T-helper 1 cell treated with Interleukin-12 subunit alpha and Interleukin-12 subunit beta and Interleukin-4 antibody, amounts not matched to agents 30 μg/mL and 1 μg/mL, for 36 hours (primary cell): ENCODE measurements around the gene GH2.
"Not testable (repeated sequence)": the region's sequence is repeated elsewhere in the genome, so short reads cannot be mapped to it uniquely, and the experiment has no call there.

Experiments used
- H3K27ac Mint-ChIP-seq: one replicate; pipeline ENCODE4 v1.8.0; 2021; ENCODE audit warnings: mild to moderate bottlenecking, mixed read lengths
- H3K27me3 Mint-ChIP-seq: one replicate; pipeline ENCODE4 v1.8.0; 2021; ENCODE audit warnings: low read depth, mixed read lengths
- H3K36me3 Mint-ChIP-seq: one replicate; pipeline ENCODE4 v1.8.0; 2021; ENCODE audit warnings: low read depth, mixed read lengths
- H3K4me1 Mint-ChIP-seq: one replicate; pipeline ENCODE4 v1.8.0; 2021; ENCODE audit warnings: low read depth, mixed read lengths
- H3K4me3 Mint-ChIP-seq: one replicate; pipeline ENCODE4 v1.8.0; 2021; ENCODE audit warnings: mild to moderate bottlenecking, moderate library complexity, mixed read lengths
- H3K9me3 Mint-ChIP-seq: one replicate; pipeline ENCODE4 v1.8.0; 2021; ENCODE audit warnings: mixed read lengths

The GH2 gene

GRCh38 chr17:63898899-63899798 lies 17.4 kb upstream of the GH2 start:
- not testable (repeated sequence) for H3K27ac Mint-ChIP-seq, H3K9me3 Mint-ChIP-seq
- peaks cover 24% of the 10 kb centered on the region for H3K27me3 Mint-ChIP-seq

GRCh38 chr17:63896524-63897354 lies 15.0 kb upstream of the GH2 start, which contains the start of gene CSH1:
Gene CSH1 (minus strand): TSS chr17:63896574. CDS start chr17:63896511, 63 bp downstream.
- not testable (repeated sequence) for H3K36me3 Mint-ChIP-seq, H3K9me3 Mint-ChIP-seq, H3K4me3 Mint-ChIP-seq, H3K27ac Mint-ChIP-seq, H3K4me1 Mint-ChIP-seq
- peaks cover 35% of the 10 kb centered on the region for H3K27me3 Mint-ChIP-seq

More at GRCh38 chr17:63898899-63899798, 17.4 kb upstream of the GH2 start:
- peaks cover 12% of the 10 kb centered on the region for H3K4me1 Mint-ChIP-seq
- not testable (repeated sequence) for H3K4me3 Mint-ChIP-seq, H3K36me3 Mint-ChIP-seq

GRCh38 chr17:63894821-63895220 lies 13.1 kb upstream of the GH2 start:
- H3K36me3 Mint-ChIP-seq, H3K27ac Mint-ChIP-seq, H3K4me1 Mint-ChIP-seq, H3K9me3 Mint-ChIP-seq, H3K4me3 Mint-ChIP-seq: not testable (repeated sequence)
- peaks cover 27% of the 10 kb centered on the region for H3K27me3 Mint-ChIP-seq

- H3K27me3 Mint-ChIP-seq: peaks cover 29% of the 10 kb centered on the region
- H3K4me3 Mint-ChIP-seq, H3K9me3 Mint-ChIP-seq, H3K36me3 Mint-ChIP-seq, H3K4me1 Mint-ChIP-seq, H3K27ac Mint-ChIP-seq: not testable (repeated sequence)
Observed at GRCh38 chr17:63894021-63894420, 12.3 kb upstream of the GH2 start.

GRCh38 chr17:63892316-63893037 lies 10.7 kb upstream of the GH2 start:
- H3K27ac Mint-ChIP-seq, H3K36me3 Mint-ChIP-seq, H3K4me3 Mint-ChIP-seq: not testable (repeated sequence)

GRCh38 chr17:63889026-63889848 lies 7.5 kb upstream of the GH2 start:
- H3K27me3 Mint-ChIP-seq: peaks cover 38% of the 10 kb centered on the region
- not testable (repeated sequence) for H3K27ac Mint-ChIP-seq, H3K36me3 Mint-ChIP-seq, H3K4me1 Mint-ChIP-seq, H3K9me3 Mint-ChIP-seq, H3K4me3 Mint-ChIP-seq

More at GRCh38 chr17:63892316-63893037, 10.7 kb upstream of the GH2 start:
- not testable (repeated sequence) for H3K4me1 Mint-ChIP-seq, H3K9me3 Mint-ChIP-seq
- H3K27me3 Mint-ChIP-seq: peaks cover 33% of the 10 kb centered on the region

- not testable (repeated sequence) for H3K4me3 Mint-ChIP-seq, H3K27ac Mint-ChIP-seq, H3K4me1 Mint-ChIP-seq, H3K9me3 Mint-ChIP-seq, H3K36me3 Mint-ChIP-seq
- peaks cover 18% of the 10 kb centered on the region for H3K27me3 Mint-ChIP-seq
Observed at GRCh38 chr17:63885119-63885518, 3.4 kb upstream of the GH2 start.

- H3K4me3 Mint-ChIP-seq, H3K4me1 Mint-ChIP-seq, H3K36me3 Mint-ChIP-seq, H3K27ac Mint-ChIP-seq, H3K9me3 Mint-ChIP-seq: not testable (repeated sequence)
- peaks cover 19% of the 10 kb centered on the region for H3K27me3 Mint-ChIP-seq
Observed at GRCh38 chr17:63882626-63883126, 932 bp upstream of the GH2 start.

- H3K4me3 Mint-ChIP-seq, H3K9me3 Mint-ChIP-seq, H3K36me3 Mint-ChIP-seq, H3K27ac Mint-ChIP-seq, H3K4me1 Mint-ChIP-seq: not testable (repeated sequence)
- H3K27me3 Mint-ChIP-seq: peaks cover 10% of the 10 kb centered on the region
Observed at GRCh38 chr17:63881337-63881736, 407 bp downstream of the GH2 start.

GRCh38 chr17:63880706-63881105 lies 1.0 kb downstream of the GH2 start:
- peaks cover 10% of the 10 kb centered on the region for H3K27me3 Mint-ChIP-seq
- H3K4me3 Mint-ChIP-seq: no peak overlapping the region
- peaks cover 2% of the 10 kb centered on the region for H3K4me1 Mint-ChIP-seq
- no peaks in the 10 kb centered on the region for H3K36me3 Mint-ChIP-seq
- H3K27ac Mint-ChIP-seq: no peak overlapping the region
- no peaks in the 10 kb centered on the region for H3K9me3 Mint-ChIP-seq

- not testable (repeated sequence) for H3K27me3 Mint-ChIP-seq, H3K4me3 Mint-ChIP-seq, H3K9me3 Mint-ChIP-seq, H3K4me1 Mint-ChIP-seq, H3K36me3 Mint-ChIP-seq, H3K27ac Mint-ChIP-seq
Observed at GRCh38 chr17:63878413-63878812, 3.3 kb downstream of the GH2 start.

GRCh38 chr17:63874693-63875092 lies 7.1 kb downstream of the GH2 start:
- not testable (repeated sequence) for H3K36me3 Mint-ChIP-seq, H3K4me3 Mint-ChIP-seq, H3K4me1 Mint-ChIP-seq

GRCh38 chr17:63874061-63874626 lies 7.6 kb downstream of the GH2 start:
- H3K36me3 Mint-ChIP-seq, H3K9me3 Mint-ChIP-seq, H3K27ac Mint-ChIP-seq, H3K4me1 Mint-ChIP-seq, H3K4me3 Mint-ChIP-seq: not testable (repeated sequence)
- peaks cover 12% of the 10 kb centered on the region for H3K27me3 Mint-ChIP-seq

More at GRCh38 chr17:63874693-63875092, 7.1 kb downstream of the GH2 start:
- not testable (repeated sequence) for H3K27ac Mint-ChIP-seq, H3K9me3 Mint-ChIP-seq
- peaks cover 15% of the 10 kb centered on the region for H3K27me3 Mint-ChIP-seq
